Measurements from ENCODE around the gene PPP1R1C.
"Not testable (repeated sequence)": the region's sequence is repeated elsewhere in the genome, so short reads cannot be mapped to it uniquely, and the experiment has no call there.

Gene PPP1R1C

DNA sequence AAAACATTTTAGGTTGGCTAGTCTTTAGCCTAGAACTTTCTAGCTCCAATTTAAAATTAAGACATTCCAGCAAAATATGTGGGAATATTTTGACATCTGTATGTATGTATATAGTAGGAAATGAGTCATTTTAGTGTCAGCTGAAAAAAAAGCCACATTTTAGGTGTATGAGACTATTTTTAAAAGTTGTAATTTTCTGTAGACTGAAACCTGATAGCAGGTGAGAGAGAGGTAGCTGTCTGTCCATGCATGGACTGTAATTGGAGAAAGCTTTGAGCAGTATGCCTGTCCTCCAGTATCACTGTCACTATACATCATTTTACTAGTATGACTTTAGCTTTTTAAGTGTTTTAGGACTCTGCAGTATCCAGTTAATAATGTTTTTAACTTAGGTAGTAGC, 26.1 kb upstream of the PPP1R1C start:
- Histone ChIP-seq H2AFZ (ENCODE audit: low read depth, low read length, severe bottlenecking) (no peak overlapping the region), H3F3A (ENCODE audit: insufficient read depth) (no peaks in the 10 kb centered on the region), H3K9ac (ENCODE audit: low read length) (no peak overlapping the region), H4K20me1 (ENCODE audit: low read depth, low read length) (no peaks in the 10 kb centered on the region), H3K27ac (ENCODE audit: low read depth, low read length) (no peak overlapping the region), H3K27me3 (ENCODE audit: low read length) (no peaks in the 10 kb centered on the region), H3K4me3 (ENCODE audit: insufficient read depth, low read length, poor library complexity, severe bottlenecking) (no peak overlapping the region), H3K4me2 (ENCODE audit: low read depth, low read length, poor library complexity, severe bottlenecking) (no peak overlapping the region), H3K9me3 (ENCODE audit: insufficient read depth, low read length) (no peaks in the 10 kb centered on the region), H3K9me2 (replicated peaks; ENCODE audit: insufficient read depth, low read length) (no peaks in the 10 kb centered on the region), H3K79me2 (ENCODE audit: insufficient read depth, low read length) (no peaks in the 10 kb centered on the region), H3K36me3 (ENCODE audit: low read length) (no peaks in the 10 kb centered on the region)
- no peak for TF ChIP-seq EZH2phosphoT487 (conservative IDR thresholded peaks at IDR 0.05; ENCODE audit: low read length)
- TF ChIP-seq, protein P1, sequence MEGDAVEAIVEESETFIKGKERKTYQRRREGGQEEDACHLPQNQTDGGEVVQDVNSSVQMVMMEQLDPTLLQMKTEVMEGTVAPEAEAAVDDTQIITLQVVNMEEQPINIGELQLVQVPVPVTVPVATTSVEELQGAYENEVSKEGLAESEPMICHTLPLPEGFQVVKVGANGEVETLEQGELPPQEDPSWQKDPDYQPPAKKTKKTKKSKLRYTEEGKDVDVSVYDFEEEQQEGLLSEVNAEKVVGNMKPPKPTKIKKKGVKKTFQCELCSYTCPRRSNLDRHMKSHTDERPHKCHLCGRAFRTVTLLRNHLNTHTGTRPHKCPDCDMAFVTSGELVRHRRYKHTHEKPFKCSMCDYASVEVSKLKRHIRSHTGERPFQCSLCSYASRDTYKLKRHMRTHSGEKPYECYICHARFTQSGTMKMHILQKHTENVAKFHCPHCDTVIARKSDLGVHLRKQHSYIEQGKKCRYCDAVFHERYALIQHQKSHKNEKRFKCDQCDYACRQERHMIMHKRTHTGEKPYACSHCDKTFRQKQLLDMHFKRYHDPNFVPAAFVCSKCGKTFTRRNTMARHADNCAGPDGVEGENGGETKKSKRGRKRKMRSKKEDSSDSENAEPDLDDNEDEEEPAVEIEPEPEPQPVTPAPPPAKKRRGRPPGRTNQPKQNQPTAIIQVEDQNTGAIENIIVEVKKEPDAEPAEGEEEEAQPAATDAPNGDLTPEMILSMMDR (IDR thresholded peaks at IDR 0.05; ENCODE audit: insufficient read depth, low read length, poor library complexity, severe bottlenecking) = no peak

DNA sequence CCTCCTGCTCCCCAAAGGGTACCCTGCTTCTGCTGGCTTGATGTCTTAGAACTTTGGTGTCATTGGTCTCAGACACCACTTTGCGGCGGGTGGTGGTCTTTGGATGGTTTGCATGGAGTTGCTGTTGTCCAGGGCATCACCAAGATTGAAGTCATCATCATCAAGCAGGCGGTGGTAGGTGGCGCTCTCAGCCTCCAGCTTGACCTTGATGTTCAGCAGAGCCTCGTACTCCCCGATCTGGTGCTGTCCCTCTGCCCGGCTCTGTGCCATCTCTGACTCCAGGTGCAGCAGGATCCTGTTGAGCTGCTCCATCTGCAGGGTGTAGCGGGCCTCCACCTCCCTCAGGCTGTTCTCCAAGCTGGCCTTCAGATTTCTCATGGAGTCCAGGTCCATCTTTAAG, 24.5 kb upstream of the PPP1R1C start:
- not testable (repeated sequence) for H3K4me2 ChIP-seq (ENCODE audit: low read depth, low read length, poor library complexity, severe bottlenecking); H4K20me1 ChIP-seq (ENCODE audit: low read depth, low read length); H3K27me3 ChIP-seq (ENCODE audit: low read length); H3K4me3 ChIP-seq (ENCODE audit: insufficient read depth, low read length, poor library complexity, severe bottlenecking); H3K36me3 ChIP-seq (ENCODE audit: low read length); H3K27ac ChIP-seq (ENCODE audit: low read depth, low read length); H3K9ac ChIP-seq (ENCODE audit: low read length); H3K9me3 ChIP-seq (ENCODE audit: insufficient read depth, low read length); H3K79me2 ChIP-seq (ENCODE audit: insufficient read depth, low read length); H2AFZ ChIP-seq (ENCODE audit: low read depth, low read length, severe bottlenecking); H3K9me2 ChIP-seq (replicated peaks; ENCODE audit: insufficient read depth, low read length); H3F3A ChIP-seq (ENCODE audit: insufficient read depth)

GRCh38 chr2:181962142-181962541, 23.5 kb upstream of the PPP1R1C start:
- Histone ChIP-seq H3K4me3 (ENCODE audit: insufficient read depth, low read length, poor library complexity, severe bottlenecking) (no peak overlapping the region), H3K27me3 (ENCODE audit: low read length) (no peaks in the 10 kb centered on the region), H3K9me2 (replicated peaks; ENCODE audit: insufficient read depth, low read length) (no peaks in the 10 kb centered on the region), H3K9me3 (ENCODE audit: insufficient read depth, low read length) (no peaks in the 10 kb centered on the region), H4K20me1 (ENCODE audit: low read depth, low read length) (no peaks in the 10 kb centered on the region), H3K27ac (ENCODE audit: low read depth, low read length) (no peak overlapping the region), H3K4me2 (ENCODE audit: low read depth, low read length, poor library complexity, severe bottlenecking) (no peak overlapping the region), H3K9ac (ENCODE audit: low read length) (no peak overlapping the region), H3K79me2 (ENCODE audit: insufficient read depth, low read length) (no peaks in the 10 kb centered on the region), H3K36me3 (ENCODE audit: low read length) (no peaks in the 10 kb centered on the region), H3F3A (ENCODE audit: insufficient read depth) (no peaks in the 10 kb centered on the region), H2AFZ (ENCODE audit: low read depth, low read length, severe bottlenecking) (no peak overlapping the region)
- TF ChIP-seq, protein P1 (IDR thresholded peaks at IDR 0.05; ENCODE audit: insufficient read depth, low read length, poor library complexity, severe bottlenecking) = no peak
- no peak for TF ChIP-seq EZH2phosphoT487 (conservative IDR thresholded peaks at IDR 0.05; ENCODE audit: low read length)

DNA sequence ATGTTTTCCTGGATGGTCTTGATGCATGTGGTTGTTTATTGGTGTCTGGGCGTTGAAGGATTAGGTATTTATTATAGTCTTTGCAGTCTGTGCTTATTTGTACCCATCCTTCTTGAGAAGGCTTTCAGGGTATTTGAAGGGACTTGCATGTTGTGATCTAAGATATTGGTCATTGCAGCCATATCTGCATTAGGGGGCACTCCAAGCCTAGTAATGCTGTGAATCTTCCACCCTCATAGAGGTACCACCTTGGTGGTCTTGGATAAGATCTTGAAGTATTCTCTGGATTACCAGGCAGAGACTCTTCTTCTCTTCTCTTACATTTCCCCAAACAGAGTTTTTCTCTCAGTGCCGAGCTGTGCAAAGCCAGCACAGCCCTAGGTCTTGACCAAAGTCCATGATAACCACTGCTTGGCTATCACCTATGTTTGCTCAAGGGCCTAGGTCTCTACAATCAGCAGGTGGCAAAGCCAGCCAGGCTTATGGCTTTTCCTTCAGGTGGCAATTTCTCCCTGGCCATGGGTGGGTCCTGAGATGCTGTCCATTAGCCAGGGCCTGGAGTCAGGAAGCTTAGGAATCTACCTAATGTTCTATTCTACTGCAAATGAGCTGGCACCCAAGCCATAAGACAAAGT, 15.4 kb upstream of the PPP1R1C start:
- Histone ChIP-seq H3F3A (ENCODE audit: insufficient read depth) (no peaks in the 10 kb centered on the region), H3K27ac (ENCODE audit: low read depth, low read length) (no peak overlapping the region), H3K79me2 (ENCODE audit: insufficient read depth, low read length) (no peaks in the 10 kb centered on the region), H3K4me2 (ENCODE audit: low read depth, low read length, poor library complexity, severe bottlenecking) (no peak overlapping the region), H3K9ac (ENCODE audit: low read length) (no peak overlapping the region), H2AFZ (ENCODE audit: low read depth, low read length, severe bottlenecking) (no peak overlapping the region), H3K36me3 (ENCODE audit: low read length) (no peaks in the 10 kb centered on the region), H3K9me2 (replicated peaks; ENCODE audit: insufficient read depth, low read length) (no peaks in the 10 kb centered on the region), H3K4me3 (ENCODE audit: insufficient read depth, low read length, poor library complexity, severe bottlenecking) (no peak overlapping the region), H3K9me3 (ENCODE audit: insufficient read depth, low read length) (no peaks in the 10 kb centered on the region), H4K20me1 (ENCODE audit: low read depth, low read length) (no peaks in the 10 kb centered on the region), H3K27me3 (ENCODE audit: low read length) (no peaks in the 10 kb centered on the region)
- TF ChIP-seq, protein P1 (IDR thresholded peaks at IDR 0.05; ENCODE audit: insufficient read depth, low read length, poor library complexity, severe bottlenecking) = no peak
- no peak for TF ChIP-seq EZH2phosphoT487 (conservative IDR thresholded peaks at IDR 0.05; ENCODE audit: low read length)
